SK-N-MC (cell line): Measurements from ENCODE around the gene MAPK8.

Experiments used
- DNase-seq: peaks from one replicate; pipeline ENCODE4 v3.0.0-alpha.2; 2011; ENCODE audit warnings: low read depth, low spot score
- H3K27ac ChIP-seq: fragments of 200-600 bp; sonication (generic); 2 replicates; pipeline ENCODE4 v1.5.1; 2016; ENCODE audit warnings: mixed run types
- H3K36me3 ChIP-seq: fragments of 200-600 bp; sonication (generic); 2 replicates; pipeline ENCODE4 v1.6.1; 2017; ENCODE audit warnings: antibody characterized with exemption, low read length, mixed read lengths; ENCODE audit not compliant: insufficient read depth
- H3K4me3 ChIP-seq: fragments of 200-600 bp; sonication (generic); 2 replicates; pipeline ENCODE4 v1.5.1; 2016
- H3K9ac ChIP-seq: fragments of 200-600 bp; sonication (generic); 2 replicates; pipeline ENCODE4 v1.8.0; 2017; ENCODE audit warnings: mixed run types, mixed read lengths; ENCODE audit not compliant: insufficient read length
- H3K9me3 ChIP-seq: fragments of 200-600 bp; sonication (generic); 2 replicates; pipeline ENCODE4 v1.6.1; 2017; ENCODE audit warnings: low read depth, mild to moderate bottlenecking, antibody characterized with exemption, low read length, moderate library complexity, mixed read lengths
- EZH2 ChIP-seq: fragments of 200-600 bp; sonication (generic); IDR thresholded peaks from one replicate; pipeline ENCODE4 v1.6.1; 2017; ENCODE audit warnings: antibody characterized with exemption
- FOXP2 ChIP-seq: optimal IDR thresholded peaks from 2 replicates; pipeline ENCODE3; 2011; ENCODE audit warnings: mild to moderate bottlenecking, moderate library complexity; ENCODE audit not compliant: insufficient read depth; ENCODE audit errors: extremely low read length, control extremely low read depth
- POLR2AphosphoS5 ChIP-seq: IDR thresholded peaks from 2 replicates; pipeline ENCODE4 v1.6.1; 2012; ENCODE audit warnings: mild to moderate bottlenecking, low read depth, low read length, borderline replicate concordance

MAPK8 gene

DNA sequence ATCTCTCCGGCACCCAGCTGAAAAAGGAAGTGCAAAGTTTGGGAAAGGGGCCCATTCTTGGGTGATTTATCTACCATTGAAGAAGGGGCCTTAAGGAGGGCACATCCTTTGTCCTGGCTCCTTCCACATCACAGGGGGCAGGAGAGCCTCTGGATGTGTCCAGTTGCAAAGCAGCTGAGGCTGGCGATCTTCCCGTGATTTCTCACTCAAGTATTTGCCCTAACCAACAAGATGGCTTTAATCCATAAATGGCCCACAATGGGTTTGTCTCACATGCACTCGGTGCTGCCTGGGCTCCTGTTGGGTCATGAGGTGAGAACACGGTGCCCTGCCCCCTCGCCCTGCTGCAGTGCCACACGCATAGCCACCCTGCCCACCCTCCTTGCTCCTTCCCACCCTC lies 17.8 kb upstream of the MAPK8 start:
- Histone ChIP-seq H3K36me3 (no peaks in the 10 kb centered on the region), H3K4me3 (no peak overlapping the region), H3K9ac (no peak overlapping the region), H3K9me3 (no peaks in the 10 kb centered on the region), H3K27ac (no peak overlapping the region)
- no peak for TF ChIP-seq EZH2
- TF ChIP-seq POLR2AphosphoS5 = no peak
- TF ChIP-seq FOXP2 = no peak
- no peak for DNase-seq

GRCh38 chr10:48289501-48290238 lies 16.8 kb upstream of the MAPK8 start:
- Histone ChIP-seq H3K4me3 (no peak overlapping the region), H3K36me3 (no peaks in the 10 kb centered on the region), H3K9ac (no peak overlapping the region), H3K27ac (no peak overlapping the region), H3K9me3 (no peaks in the 10 kb centered on the region)
- no peak for TF ChIP-seq EZH2
- TF ChIP-seq FOXP2 = no peak
- TF ChIP-seq POLR2AphosphoS5 = no peak
- no peak for DNase-seq

GRCh38 chr10:48290286-48290685 lies 16.2 kb upstream of the MAPK8 start:
- TF ChIP-seq FOXP2 (no peak), POLR2AphosphoS5 (no peak), EZH2 (no peak)
- no peak for DNase-seq
- Histone ChIP-seq H3K9me3 (no peaks in the 10 kb centered on the region), H3K9ac (no peak overlapping the region), H3K36me3 (no peaks in the 10 kb centered on the region), H3K27ac (no peak overlapping the region), H3K4me3 (no peak overlapping the region)

DNA sequence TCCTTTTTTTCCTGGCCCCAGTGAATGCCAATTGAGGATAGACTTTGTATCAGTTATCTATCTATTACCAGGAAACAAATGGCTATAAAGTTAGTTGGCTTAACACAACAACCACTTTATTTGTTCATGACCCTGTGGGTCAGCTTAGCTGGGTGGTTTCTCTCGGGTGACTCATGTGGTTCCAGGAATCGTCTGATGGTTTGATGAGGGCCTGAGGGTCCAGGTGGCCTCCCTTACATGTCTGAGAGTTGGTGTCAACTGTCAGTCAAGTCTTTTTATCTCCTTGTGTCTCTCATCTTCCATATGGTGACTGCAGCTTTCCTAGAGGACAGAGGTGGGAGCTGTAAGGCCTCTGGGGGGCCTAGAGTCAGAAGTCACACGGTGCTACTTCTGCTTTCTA lies 15.3 kb upstream of the MAPK8 start:
- H3K9me3 ChIP-seq = no peaks in the 10 kb centered on the region
- DNase-seq = no peak
- TF ChIP-seq POLR2AphosphoS5 (no peak), EZH2 (no peak)
- H3K9ac ChIP-seq = no peak overlapping the region
- H3K36me3 ChIP-seq = no peaks in the 10 kb centered on the region
- no peak overlapping the region for H3K27ac ChIP-seq
- H3K4me3 ChIP-seq = no peak overlapping the region

- TF ChIP-seq FOXP2 (no peak), POLR2AphosphoS5 (no peak), EZH2 (no peak)
- Histone ChIP-seq H3K9me3 (no peaks in the 10 kb centered on the region), H3K4me3 (no peak overlapping the region), H3K9ac (no peak overlapping the region), H3K27ac (no peak overlapping the region), H3K36me3 (no peaks in the 10 kb centered on the region)
- no peak for DNase-seq
These were observed 13.9 kb upstream of the MAPK8 start for GRCh38 chr10:48292616-48293015.

GRCh38 chr10:48294431-48294830 lies 12.0 kb upstream of the MAPK8 start:
- no peak for DNase-seq
- no peak for TF ChIP-seq POLR2AphosphoS5
- Histone ChIP-seq H3K9ac (no peak overlapping the region), H3K27ac (no peak overlapping the region), H3K36me3 (no peaks in the 10 kb centered on the region), H3K4me3 (no peak overlapping the region), H3K9me3 (no peaks in the 10 kb centered on the region)

GRCh38 chr10:48296576-48297098 lies 9.8 kb upstream of the MAPK8 start:
- Histone ChIP-seq H3K9ac (no peak overlapping the region), H3K9me3 (no peaks in the 10 kb centered on the region), H3K36me3 (no peaks in the 10 kb centered on the region), H3K4me3 (no peak overlapping the region), H3K27ac (no peak overlapping the region)
- TF ChIP-seq POLR2AphosphoS5 (no peak), FOXP2 (no peak), EZH2 (no peak)
- no peak for DNase-seq

DNA sequence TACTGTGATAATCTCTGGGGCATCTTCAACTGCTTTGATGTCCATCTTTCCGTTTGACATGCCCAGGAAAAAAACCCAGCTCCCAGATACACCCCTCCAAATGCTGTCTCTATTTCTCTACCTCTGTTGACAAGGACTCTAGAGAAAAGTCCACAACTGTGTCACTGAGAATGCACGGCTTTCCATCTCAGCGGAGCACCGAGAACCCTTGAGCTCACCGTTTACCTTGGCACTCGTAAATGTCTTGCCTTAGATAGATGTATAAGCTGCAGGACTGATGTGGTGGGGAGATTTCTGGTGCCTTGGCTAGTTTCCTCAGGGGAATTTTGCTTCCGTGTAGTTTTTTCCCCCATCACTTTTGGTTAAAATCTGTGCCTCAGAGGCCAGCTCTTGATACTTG lies 7.4 kb upstream of the MAPK8 start:
- TF ChIP-seq EZH2 = no peak
- no peak for TF ChIP-seq POLR2AphosphoS5
- no peak for TF ChIP-seq FOXP2
- Histone ChIP-seq H3K9me3 (no peaks in the 10 kb centered on the region), H3K36me3 (no peaks in the 10 kb centered on the region), H3K9ac (no peak overlapping the region), H3K27ac (no peak overlapping the region), H3K4me3 (no peak overlapping the region)
- DNase-seq = no peak

- Histone ChIP-seq H3K9ac (no peak overlapping the region), H3K36me3 (no peaks in the 10 kb centered on the region), H3K9me3 (no peaks in the 10 kb centered on the region), H3K4me3 (no peak overlapping the region), H3K27ac (no peak overlapping the region)
- DNase-seq = no peak
- TF ChIP-seq EZH2 (no peak), FOXP2 (no peak), POLR2AphosphoS5 (no peak)
These were observed 6.8 kb upstream of the MAPK8 start for GRCh38 chr10:48299692-48300091.

DNA sequence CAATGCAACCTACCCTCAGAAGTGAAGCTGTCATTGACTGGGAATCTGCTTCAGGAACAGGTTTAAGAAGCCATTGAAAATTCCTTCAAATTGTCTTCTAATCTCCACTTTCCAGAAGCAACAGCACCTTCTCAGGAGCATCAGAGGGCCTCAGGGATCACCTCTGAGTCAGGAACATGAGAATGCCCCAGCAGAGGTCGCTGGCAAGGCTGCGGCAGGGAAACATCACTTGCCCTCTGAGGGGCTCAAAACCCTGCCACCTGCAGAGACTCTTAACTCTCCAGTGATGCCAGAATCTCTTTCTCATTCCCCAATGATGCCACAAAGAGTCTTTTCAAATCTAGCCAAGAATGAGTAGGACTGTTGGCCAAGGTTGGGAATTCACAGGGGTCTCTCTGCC lies 5.9 kb upstream of the MAPK8 start:
- no peak for DNase-seq
- no peak overlapping the region for H3K9ac ChIP-seq

More for the DNA sequence above, 5.9 kb upstream of the MAPK8 start:
- H3K27ac ChIP-seq = no peak overlapping the region
- no peak overlapping the region for H3K4me3 ChIP-seq
- no peaks in the 10 kb centered on the region for H3K9me3 ChIP-seq
- TF ChIP-seq EZH2 = no peak
- no peak for TF ChIP-seq FOXP2
- no peak for TF ChIP-seq POLR2AphosphoS5
- no peaks in the 10 kb centered on the region for H3K36me3 ChIP-seq
